B cell (primary cell): ENCODE data around the gene JARID2. TPM values are rescaled to one million over a fixed set of nuclear protein-coding genes. Genes with fewer than 3 reads are reported as not detected.

Source experiments
- ATAC-seq: fragments of 200-7000 bp; cut with Tn5 transposase; one replicate; pipeline ENCODE4 v1.10.0; 2021; ENCODE audit warnings: low read depth, mild to moderate bottlenecking, moderate number of reproducible peaks, moderate library complexity
- CTCF ChIA-PET: fragments of 350-600 bp; sonication (Branson Sonifier 250); formaldehyde crosslinking; loops from one replicate; lab custom pipeline; 2021; ENCODE audit warnings: antibody characterized with exemption, inconsistent platforms; lab: Charles Lee
- POLR2A ChIA-PET: fragments of 350-600 bp; sonication (Branson Sonifier 250); formaldehyde crosslinking; loops from one replicate; lab custom pipeline; 2021; ENCODE audit warnings: antibody characterized with exemption; lab: Charles Lee
- DNase-seq: peaks from one replicate; pipeline ENCODE4 v3.0.0; 2013
- H2AFZ ChIP-seq: 2 replicates; pipeline ENCODE4 v1.6.1; 2012; ENCODE audit warnings: mild to moderate bottlenecking, low read depth, low read length; ENCODE audit not compliant: insufficient read depth, poor library complexity, severe bottlenecking
- H3K27ac ChIP-seq, 2 donors: 1 replicate in 1 of 2; 2 replicates in 1 of 2; pipeline ENCODE4 v1.5.1; 2012 to 2013; ENCODE audit warnings: low read length in 2 of 2, mild to moderate bottlenecking in 2 of 2, moderate library complexity in 1 of 2
- H3K27me3 ChIP-seq, 4 experiments: fragments of 200-600 bp in 1 of 4; sonication (generic) in 1 of 4; replicated peaks in 1 of 4; 1 replicate in 2 of 4; 2 replicates in 2 of 4; pipeline versions ENCODE4 v1.6.1 to v1.7.0; 2013 to 2016; ENCODE audit warnings: low read length in 3 of 4, mild to moderate bottlenecking in 2 of 4, mixed read lengths in 1 of 4, moderate library complexity in 1 of 4; ENCODE audit not compliant: insufficient read depth in 4 of 4, control insufficient read depth in 3 of 4; ENCODE audit errors: control extremely low read depth in 1 of 4
- H3K36me3 ChIP-seq, 2 experiments: replicated peaks in 1 of 2; 1 replicate in 1 of 2; 2 replicates in 1 of 2; pipeline versions ENCODE4 v1.6.1 to v1.7.1; 2013; ENCODE audit warnings: low read length in 1 of 2; ENCODE audit not compliant: insufficient read depth in 2 of 2, control insufficient read depth in 1 of 2; ENCODE audit errors: control extremely low read depth in 1 of 2, extremely low read depth in 1 of 2
- H3K4me1 ChIP-seq, 2 donors: fragments of 200-600 bp in 1 of 2; sonication (generic) in 1 of 2; 1 replicate in 1 of 2; 2 replicates in 1 of 2; pipeline versions ENCODE4 v1.5.1 to v1.6.1; 2013 to 2017; ENCODE audit warnings: low read length in 2 of 2; ENCODE audit not compliant: control insufficient read depth in 2 of 2, insufficient read depth in 2 of 2
- H3K4me2 ChIP-seq: replicated peaks from 2 replicates; pipeline ENCODE3; 2012; ENCODE audit warnings: mild to moderate bottlenecking, low read depth, low read length; ENCODE audit not compliant: poor library complexity, severe bottlenecking
- H3K4me3 ChIP-seq, 5 experiments: fragments of 200-600 bp in 1 of 5; sonication (generic) in 1 of 5; 1 replicate in 3 of 5; 2 replicates in 2 of 5; pipeline versions ENCODE4 v1.5.1 to v1.7.0; 2011 to 2016; ENCODE audit warnings: low read length in 4 of 5, mild to moderate bottlenecking in 4 of 5, low read depth in 2 of 5, control low read depth in 1 of 5, moderate library complexity in 1 of 5; ENCODE audit not compliant: insufficient read depth in 1 of 5; ENCODE audit errors: control extremely low read depth in 1 of 5, extremely low read depth in 1 of 5
- H3K79me2 ChIP-seq: fragments of 200-600 bp; sonication (generic); one replicate; pipeline ENCODE4 v1.6.0; 2016; ENCODE audit warnings: low read length; ENCODE audit not compliant: control insufficient read depth, insufficient read depth
- H3K9ac ChIP-seq: fragments of 200-600 bp; sonication (generic); 2 replicates; pipeline ENCODE4 v1.6.1; 2017; ENCODE audit warnings: mild to moderate bottlenecking, low read length, moderate library complexity
- H3K9me3 ChIP-seq, 3 donors: one replicate each; pipeline versions ENCODE4 v1.6.1 to v1.7.1; 2013; ENCODE audit warnings: low read length in 2 of 3; ENCODE audit not compliant: control insufficient read depth in 2 of 3, insufficient read depth in 1 of 3; ENCODE audit errors: control extremely low read depth in 1 of 3
- H4K20me1 ChIP-seq: 2 replicates; pipeline ENCODE4 v1.6.0; 2012; ENCODE audit warnings: mild to moderate bottlenecking, low read length; ENCODE audit not compliant: insufficient read depth, control insufficient read depth, poor library complexity, severe bottlenecking
- H3K27ac Mint-ChIP-seq: one replicate; pipeline ENCODE4 v1.8.0; 2021; ENCODE audit warnings: mixed read lengths
- H3K27me3 Mint-ChIP-seq: one replicate; pipeline ENCODE4 v1.8.0; 2021; ENCODE audit warnings: mixed read lengths
- H3K4me1 Mint-ChIP-seq: one replicate; pipeline ENCODE4 v1.8.0; 2021; ENCODE audit warnings: mixed read lengths
- H3K4me3 Mint-ChIP-seq: one replicate; pipeline ENCODE4 v1.8.0; 2021; ENCODE audit warnings: mixed read lengths
- H3K9me3 Mint-ChIP-seq: one replicate; pipeline ENCODE4 v1.8.0; 2022; ENCODE audit warnings: mixed read lengths; ENCODE audit not compliant: insufficient read depth
- CTCF ChIP-seq: fragments of 200-600 bp; IDR thresholded peaks from one replicate; pipeline ENCODE4 v1.8.0; 2022; ENCODE audit warnings: antibody characterized with exemption, mild to moderate bottlenecking
- EZH2 ChIP-seq: IDR thresholded peaks from 2 replicates; pipeline ENCODE4 v1.6.1; 2012; ENCODE audit warnings: borderline replicate concordance, low read depth, mild to moderate bottlenecking, moderate library complexity, low read length; ENCODE audit not compliant: insufficient read depth, poor library complexity, severe bottlenecking
- WGBS: methylation state at CpG from one replicate; pipeline ENCODE4 v1.1.5; 2013; ENCODE audit warnings: missing lambda C conversion rate; ENCODE audit not compliant: insufficient coverage; 5-methylcytosine and 5-hydroxymethylcytosine counted together
- intact Hi-C: fragments of 100-400 bp; cut with micrococcal nuclease; formaldehyde crosslinking; loops from one replicate; pipeline ENCODE4 v1.10.0; 2022
- polyA plus RNA-seq: library from polyadenylated mRNA; depleted of rRNA; stranded (reverse); fragments of >200 nt; gene quantifications from 2 replicates; pipeline ENCODE4 v1.2.3, GENCODE V29; 2012
- total RNA-seq, 2 donors: library from RNA; stranded (reverse); fragments of 120-200 nt in 1 of 2; gene quantifications; 1 replicate in 1 of 2; 2 replicates in 1 of 2; pipeline versions ENCODE4 v1.2.3 to v1.2.4, GENCODE V29; 2013 to 2022

JARID2 gene
- total and polyA plus RNA-seq, 2 donors (not counting 1 experiment from before 2014, with no cell fraction given) = 11.0 to 58.1 TPM

GRCh38 chr6:15453622-15454021 lies 207.8 kb downstream of the JARID2 start:
- TF ChIP-seq EZH2 = no peak
- no peak for TF ChIP-seq CTCF
- peaks cover 76% of the 10 kb centered on the region for H3K4me1 Mint-ChIP-seq
- no peaks in the 10 kb centered on the region for H3K9me3 Mint-ChIP-seq
- no peaks in the 10 kb centered on the region for H3K27me3 Mint-ChIP-seq
- ATAC-seq (no peak), DNase-seq (no peak)
- no peaks in the 10 kb centered on the region for H4K20me1 ChIP-seq
- WGBS = 100% methylated on average over 4 of the region's 5 CpGs
- H3K4me3 ChIP-seq = no peak overlapping the region
- H3K4me1 ChIP-seq = peaks cover 48 to 58% of the 10 kb centered on the region in 2 donors
- no peak overlapping the region for H3K9ac ChIP-seq
- no peak overlapping the region for H2AFZ ChIP-seq
- peak overlapping the region; percentile 66 to 86 for H3K27ac ChIP-seq
- no peaks in the 10 kb centered on the region for H3K9me3 ChIP-seq
- H3K36me3 ChIP-seq = peaks cover 1 to 19% of the 10 kb centered on the region in 2 experiments
- intact Hi-C loops = no loop called here
- ChIA-PET POLR2A (no interaction called here), CTCF (no interaction called here)
- H3K27me3 ChIP-seq = no peaks in the 10 kb centered on the region
- H3K4me3 Mint-ChIP-seq = no peak overlapping the region
- peak overlapping the region; percentile 82 for H3K27ac Mint-ChIP-seq
- H3K4me2 ChIP-seq = no peak overlapping the region
- H3K79me2 ChIP-seq = peaks cover 95% of the 10 kb centered on the region

GRCh38 chr6:15456422-15456821 lies 210.6 kb downstream of the JARID2 start:
- TF ChIP-seq EZH2 (no peak), CTCF (no peak)
- Histone ChIP-seq H3K4me2 (no peak overlapping the region), H3K9ac (no peak overlapping the region), H3K4me1 (peaks cover 44 to 56% of the 10 kb centered on the region in 2 donors), H3K36me3 (peaks cover 1 to 19% of the 10 kb centered on the region in 2 experiments), H3K9me3 (no peaks in the 10 kb centered on the region), H3K27ac (peak overlapping the region in 1 of 2 donors; percentile 7), H3K27me3 (no peaks in the 10 kb centered on the region), H2AFZ (no peak overlapping the region), H3K4me3 (no peak overlapping the region), H3K79me2 (peaks cover 96% of the 10 kb centered on the region), H4K20me1 (no peaks in the 10 kb centered on the region)
- H3K27me3 Mint-ChIP-seq = no peaks in the 10 kb centered on the region
- DNase-seq (no peak), ATAC-seq (no peak)
- H3K4me1 Mint-ChIP-seq = peaks cover 81% of the 10 kb centered on the region
- POLR2A ChIA-PET = interaction anchor here (0.6 kb wide), 1 partner anchor 620 kb away, joined by 4 read pairs; no protein-coding TSS in a partner anchor
- no peaks in the 10 kb centered on the region for H3K9me3 Mint-ChIP-seq
- CTCF ChIA-PET = interaction anchor here (0.7 to 1.6 kb wide), 5 partner anchors 9 to 1632 kb away, joined by 3 to 7 read pairs (median 4); no protein-coding TSS in a partner anchor
- WGBS = no CpG with 5 or more reads among the region's 2 CpGs
- H3K27ac Mint-ChIP-seq = no peak overlapping the region
- intact Hi-C loops = no loop called here
- H3K4me3 Mint-ChIP-seq = no peak overlapping the region
